Lower leg skin (tissue), 4 donors: Measurements from ENCODE around the gene SPIRE1. TPM values are rescaled to one million over a fixed set of nuclear protein-coding genes. Genes with fewer than 3 reads are reported as not detected.
A peak's percentile ranks its signal among the peaks of the same experiment; 100 is the strongest.

Source experiments
- DNase-seq, 2 donors: peaks; one replicate each; pipeline ENCODE4 v3.0.0-alpha.2; 2019; ENCODE audit warnings: low spot score in 2 of 2
- H3K4me3 ChIP-seq: fragments of 200-600 bp; sonication (generic); 2 replicates; pipeline ENCODE4 v1.5.1; 2017; ENCODE audit warnings: mild to moderate bottlenecking, low read depth; ENCODE audit not compliant: poor library complexity, severe bottlenecking
- CTCF ChIP-seq, 3 donors: fragments of 450-650 bp; IDR thresholded peaks; one replicate each; pipeline ENCODE4 v1.5.1; 2016; ENCODE audit warnings: antibody characterized with exemption in 3 of 3, mild to moderate bottlenecking in 3 of 3, moderate library complexity in 2 of 3
- POLR2A ChIP-seq, 2 donors: fragments of 450-650 bp; IDR thresholded peaks; one replicate each; pipeline ENCODE4 v1.6.1; 2016 to 2017; ENCODE audit warnings: antibody characterized with exemption in 2 of 2, mild to moderate bottlenecking in 1 of 2, moderate library complexity in 1 of 2
- WGBS, 2 donors: methylation state at CpG; one replicate each; pipeline ENCODE4 v1.1.5; 2018; 5-methylcytosine and 5-hydroxymethylcytosine counted together
- intact Hi-C: fragments of 100-400 bp; cut with DNase I; formaldehyde crosslinking; loops from one replicate; pipeline ENCODE4 v1.15.0; 2023; ENCODE audit warnings: low total_unique reads
- total RNA-seq, 4 donors: library from RNA; depleted of rRNA; stranded (reverse); fragments of >200 nt; gene quantifications; one replicate each; pipeline ENCODE4 v1.1.0, GENCODE V29; 2016

The SPIRE1 gene
- total RNA-seq, 4 donors from 2014 or later, result 22.5 to 56.5 (median 38.3) TPM

GRCh38 chr18:12699747-12700146, 41.8 kb upstream of the SPIRE1 start:
- intact Hi-C loops, result no loop called here
- no peak for TF ChIP-seq POLR2A (IDR thresholded peaks at IDR 0.05)
- TF ChIP-seq CTCF (IDR thresholded peaks at IDR 0.05), result no peak
- DNase-seq, result no peak
- 79 to 81% methylated on average over 2 of the region's 2 CpGs for WGBS, 2 donors
- H3K4me3 ChIP-seq, result no peak overlapping the region

- 20 to 71% methylated on average over 2 of the region's 2 CpGs for WGBS, 2 donors
- intact Hi-C loops, result no loop called here
- DNase-seq, result no peak
- no peak overlapping the region for H3K4me3 ChIP-seq
- TF ChIP-seq CTCF (IDR thresholded peaks at IDR 0.05) (no peak), POLR2A (IDR thresholded peaks at IDR 0.05) (no peak)
Measured at GRCh38 chr18:12694032-12694431, 36.1 kb upstream of the SPIRE1 start.

- 85 to 92% methylated on average over 9 of the region's 9 CpGs for WGBS, 2 donors
- intact Hi-C loops, result no loop called here
- no peak overlapping the region for H3K4me3 ChIP-seq
- DNase-seq, result no peak
- TF ChIP-seq CTCF (IDR thresholded peaks at IDR 0.05), result no peak
- no peak for TF ChIP-seq POLR2A (IDR thresholded peaks at IDR 0.05)
Measured at GRCh38 chr18:12692206-12692605, 34.3 kb upstream of the SPIRE1 start.

- intact Hi-C loops, result no loop called here
- no peak for TF ChIP-seq POLR2A (IDR thresholded peaks at IDR 0.05)
- no peak for TF ChIP-seq CTCF (IDR thresholded peaks at IDR 0.05)
- no peak overlapping the region for H3K4me3 ChIP-seq
- WGBS, 2 donors, result 70 to 74% methylated on average over 4 of the region's 4 CpGs
- DNase-seq, result no peak
Measured at GRCh38 chr18:12689256-12689850, 31.4 kb upstream of the SPIRE1 start.

- intact Hi-C loops, result no loop called here
- no peak for TF ChIP-seq CTCF (IDR thresholded peaks at IDR 0.05)
- TF ChIP-seq POLR2A (IDR thresholded peaks at IDR 0.05), result no peak
- no peak overlapping the region for H3K4me3 ChIP-seq
- no peak for DNase-seq
- 81 to 86% methylated on average over 3 of the region's 3 CpGs for WGBS, 2 donors
Measured at GRCh38 chr18:12686100-12686499, 28.2 kb upstream of the SPIRE1 start.

- no peak overlapping the region for H3K4me3 ChIP-seq
- TF ChIP-seq POLR2A (IDR thresholded peaks at IDR 0.05) (no peak), CTCF (IDR thresholded peaks at IDR 0.05) (no peak)
- WGBS, 2 donors, result 22 to 36% methylated on average over 8 of the region's 8 CpGs
- intact Hi-C loops, result no loop called here
- DNase-seq, result peak; percentile 55 to 89
Measured at GRCh38 chr18:12679183-12679786, 21.4 kb upstream of the SPIRE1 start.
